ENCODE results near the gene C1QTNF3.

- TF ChIP-seq CTCF (IDR thresholded peaks at IDR 0.05) (no peak), POLR2A (IDR thresholded peaks at IDR 0.05) (no peak), POLR2AphosphoS5 (IDR thresholded peaks at IDR 0.05) (no peak)
These were observed 8.3 kb downstream of the C1QTNF3 start for GRCh38 chr5:34034534-34035327.
